AG04450 (cell line): ENCODE measurements around the gene CHST13. TPM values are rescaled to one million over a fixed set of nuclear protein-coding genes. Genes with fewer than 3 reads are reported as not detected.

ENCODE experiments used
- CTCF ChIA-PET: fragments of 300-600, 350-600 bp; formaldehyde crosslinking; extraction: SDS; loops from one replicate; lab custom pipeline; 2022; ENCODE audit warnings: antibody characterized with exemption, inconsistent platforms; lab: Charles Lee
- POLR2A ChIA-PET: fragments of 350-600 bp; formaldehyde crosslinking; extraction: SDS; loops from one replicate; lab custom pipeline; 2021; ENCODE audit warnings: antibody characterized with exemption, inconsistent platforms; lab: Yijun Ruan, JAX
- DNase-seq: peaks from one replicate; pipeline ENCODE4 v3.0.0-alpha.2; 2011; ENCODE audit warnings: low read depth, low spot score
- H3K27ac ChIP-seq: one replicate; pipeline ENCODE4 v1.5.1; 2012; ENCODE audit warnings: low read depth, low read length, control low read depth
- H3K27me3 ChIP-seq: one replicate; pipeline ENCODE4 v1.6.0; 2012; ENCODE audit warnings: low read length; ENCODE audit not compliant: control insufficient read depth, insufficient read depth
- H3K4me3 ChIP-seq: 2 replicates; pipeline ENCODE4 v1.5.1; 2011; ENCODE audit warnings: mild to moderate bottlenecking, low read depth, low read length, control low read depth
- H3K9me3 ChIP-seq: 2 replicates; pipeline ENCODE4 v1.5.1; 2012; ENCODE audit warnings: low read length; ENCODE audit not compliant: control insufficient read depth, insufficient read depth
- CTCF ChIP-seq: IDR thresholded peaks from 2 replicates; pipeline ENCODE4 v1.5.1; 2011; ENCODE audit warnings: low read depth, low read length, control low read depth, inconsistent platforms
- polyA plus RNA-seq: library from polyadenylated mRNA; depleted of rRNA; stranded (reverse); fragments of >200 nt; gene quantifications from 2 replicates; pipeline ENCODE4 v1.2.3, GENCODE V29; 2011

CHST13 gene
- polyA plus RNA-seq, 1 experiment: not detected

- DNase-seq: no peak
- ChIA-PET POLR2A (no interaction called here), CTCF (no interaction called here)
- peaks cover 9% of the 10 kb centered on the region for H3K27me3 ChIP-seq
- no peak overlapping the region for H3K27ac ChIP-seq
- TF ChIP-seq CTCF: no peak
- no peaks in the 10 kb centered on the region; the same call in 1 of the 2 replicates for H3K9me3 ChIP-seq
- H3K4me3 ChIP-seq: no peak overlapping the region
Measured at GRCh38 chr3:126477061-126477380, 46.9 kb upstream of the CHST13 start.

GRCh38 chr3:126478581-126479310 is 45.2 kb upstream of the CHST13 start:
- no peak for TF ChIP-seq CTCF
- POLR2A ChIA-PET: no interaction called here
- H3K27me3 ChIP-seq: peaks cover 14% of the 10 kb centered on the region
- H3K4me3 ChIP-seq: no peak overlapping the region
- CTCF ChIA-PET: no interaction called here
- DNase-seq: no peak
- H3K27ac ChIP-seq: no peak overlapping the region
- H3K9me3 ChIP-seq: no peaks in the 10 kb centered on the region; the same call in 1 of the 2 replicates

- ChIA-PET CTCF (no interaction called here), POLR2A (no interaction called here)
- H3K27ac ChIP-seq: no peak overlapping the region
- no peak overlapping the region for H3K4me3 ChIP-seq
- no peaks in the 10 kb centered on the region; the same call in 1 of the 2 replicates for H3K9me3 ChIP-seq
- no peak for DNase-seq
- no peak for TF ChIP-seq CTCF
- H3K27me3 ChIP-seq: peaks cover 16% of the 10 kb centered on the region
Measured at GRCh38 chr3:126479642-126480041, 44.3 kb upstream of the CHST13 start.

- ChIA-PET CTCF (no interaction called here), POLR2A (no interaction called here)
- Histone ChIP-seq H3K9me3 (no peaks in the 10 kb centered on the region), H3K27ac (no peak overlapping the region), H3K27me3 (peaks cover 16% of the 10 kb centered on the region), H3K4me3 (no peak overlapping the region)
- TF ChIP-seq CTCF: no peak
- DNase-seq: no peak
Measured at GRCh38 chr3:126480206-126480605, 43.7 kb upstream of the CHST13 start.

- ChIA-PET POLR2A (no interaction called here), CTCF (no interaction called here)
- DNase-seq: no peak
- Histone ChIP-seq H3K9me3 (no peaks in the 10 kb centered on the region), H3K4me3 (no peak overlapping the region), H3K27me3 (peaks cover 16% of the 10 kb centered on the region), H3K27ac (no peak overlapping the region)
- no peak for TF ChIP-seq CTCF
Measured at GRCh38 chr3:126480861-126481260, 43.1 kb upstream of the CHST13 start.
